Measurements from ENCODE around the gene EPC1.
"Not testable (repeated sequence)": the region's sequence is repeated elsewhere in the genome, so short reads cannot be mapped to it uniquely, and the experiment has no call there.

The EPC1 gene

DNA sequence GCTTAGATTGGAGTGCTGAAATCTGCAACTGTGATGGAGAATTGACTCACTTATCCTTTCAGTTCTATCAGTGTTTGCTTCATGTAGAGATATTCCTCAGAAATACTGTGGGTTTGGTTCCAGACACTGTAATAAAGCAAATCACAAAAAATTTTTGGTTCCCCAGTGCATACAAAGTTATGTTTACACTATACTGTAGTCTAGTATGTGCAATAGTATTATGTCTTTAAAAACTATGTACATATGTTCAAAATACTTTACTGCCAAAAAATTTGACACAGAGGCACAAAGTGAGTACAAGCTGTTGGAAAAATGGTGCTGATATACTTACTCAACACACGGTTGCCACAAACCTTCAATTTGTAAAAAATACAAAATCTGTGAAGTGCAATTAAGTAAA lies 112.5 kb downstream of the EPC1 start:
- CTCF ChIA-PET: no interaction called here
- no peak for DNase-seq
- no peak overlapping the region for H3K27ac Mint-ChIP-seq

DNA sequence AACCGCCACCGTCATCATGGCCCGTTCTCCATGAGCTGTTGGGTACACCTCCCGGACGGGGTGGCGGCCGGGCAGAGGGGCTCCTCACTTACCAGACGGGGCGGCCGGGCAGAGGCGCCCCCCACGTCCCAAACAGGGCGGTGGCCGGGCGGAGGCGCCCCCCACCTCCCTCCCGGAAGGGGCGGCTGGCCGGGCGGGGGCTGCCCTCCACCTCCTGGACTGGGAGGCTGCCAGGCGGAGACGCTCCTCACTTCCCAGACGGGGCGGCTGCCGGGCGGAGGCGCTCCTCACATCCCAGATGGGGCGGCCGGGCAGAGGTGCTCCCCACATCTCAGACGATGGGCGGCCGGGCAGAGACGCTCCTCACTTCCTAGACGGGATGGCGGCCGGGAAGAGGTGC lies 113.6 kb downstream of the EPC1 start:
- H3K27ac Mint-ChIP-seq, H3K9me3 Mint-ChIP-seq, H3K36me3 Mint-ChIP-seq, H3K4me1 Mint-ChIP-seq, H3K4me3 Mint-ChIP-seq, DNase-seq, H3K27me3 Mint-ChIP-seq, CTCF ChIA-PET: not testable (repeated sequence)

More for the DNA sequence above, 112.5 kb downstream of the EPC1 start:
- Mint-ChIP-seq H3K9me3 (no peaks in the 10 kb centered on the region), H3K4me1 (no peaks in the 10 kb centered on the region), H3K27me3 (no peaks in the 10 kb centered on the region), H3K4me3 (no peak overlapping the region), H3K36me3 (no peaks in the 10 kb centered on the region)

GRCh38 chr10:32232378-32232777 lies 114.6 kb downstream of the EPC1 start:
- Mint-ChIP-seq H3K4me3 (no peak overlapping the region), H3K27ac (no peak overlapping the region), H3K9me3 (no peaks in the 10 kb centered on the region), H3K27me3 (no peaks in the 10 kb centered on the region), H3K36me3 (no peaks in the 10 kb centered on the region), H3K4me1 (no peaks in the 10 kb centered on the region)
- CTCF ChIA-PET: no interaction called here
- DNase-seq: no peak

DNA sequence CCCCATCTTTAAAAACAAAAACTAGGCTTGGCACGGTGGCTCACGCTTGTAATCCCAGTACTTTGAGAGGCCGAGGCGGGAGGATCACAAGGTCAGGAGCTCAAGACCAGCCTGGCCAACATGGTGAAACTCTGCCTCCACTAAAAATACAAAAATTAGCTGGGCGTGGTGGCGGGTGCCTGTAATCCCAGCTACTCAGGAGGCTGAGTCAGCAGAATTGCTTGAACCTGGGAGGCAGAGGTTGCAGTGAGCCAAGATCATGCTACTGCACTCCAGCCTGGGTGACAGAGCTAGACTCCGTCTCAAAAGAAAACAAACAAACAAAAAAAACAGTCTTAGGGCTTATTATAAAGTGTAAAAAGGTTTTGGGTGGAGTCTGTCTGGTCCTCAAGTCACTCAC lies 117.2 kb downstream of the EPC1 start:
- not testable (repeated sequence) for H3K4me3 Mint-ChIP-seq, DNase-seq, H3K36me3 Mint-ChIP-seq, H3K27ac Mint-ChIP-seq, H3K27me3 Mint-ChIP-seq, H3K4me1 Mint-ChIP-seq, H3K9me3 Mint-ChIP-seq
- CTCF ChIA-PET: interaction anchor here (0.7 kb wide), 1 partner anchor 27 kb away, joined by 3 read pairs; no protein-coding TSS in a partner anchor

DNA sequence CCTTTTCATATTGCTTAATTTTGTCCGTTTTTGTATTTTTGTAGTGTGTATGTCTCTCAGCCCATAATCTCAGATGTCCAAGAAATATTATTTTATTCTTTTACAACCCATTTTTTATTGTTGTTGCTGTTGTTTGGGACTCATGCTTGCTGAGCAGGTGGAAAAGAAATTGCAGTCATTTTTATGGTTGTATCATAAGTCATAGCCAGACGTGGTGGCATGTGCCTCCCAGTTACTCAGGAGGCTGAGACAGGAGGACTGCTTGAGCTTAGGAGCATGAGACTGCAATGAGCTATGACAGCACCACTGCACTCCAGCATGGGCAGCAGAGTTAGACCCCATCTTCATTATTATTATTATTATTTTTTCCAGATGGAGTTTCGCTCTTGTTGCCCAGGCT lies 117.8 kb downstream of the EPC1 start:
- H3K36me3 Mint-ChIP-seq: no peaks in the 10 kb centered on the region
- no peak overlapping the region for H3K27ac Mint-ChIP-seq
- DNase-seq: no peak
- no peaks in the 10 kb centered on the region for H3K4me1 Mint-ChIP-seq
- H3K9me3 Mint-ChIP-seq: no peaks in the 10 kb centered on the region
- no peaks in the 10 kb centered on the region for H3K27me3 Mint-ChIP-seq
- CTCF ChIA-PET: no interaction called here
- no peak overlapping the region for H3K4me3 Mint-ChIP-seq

DNA sequence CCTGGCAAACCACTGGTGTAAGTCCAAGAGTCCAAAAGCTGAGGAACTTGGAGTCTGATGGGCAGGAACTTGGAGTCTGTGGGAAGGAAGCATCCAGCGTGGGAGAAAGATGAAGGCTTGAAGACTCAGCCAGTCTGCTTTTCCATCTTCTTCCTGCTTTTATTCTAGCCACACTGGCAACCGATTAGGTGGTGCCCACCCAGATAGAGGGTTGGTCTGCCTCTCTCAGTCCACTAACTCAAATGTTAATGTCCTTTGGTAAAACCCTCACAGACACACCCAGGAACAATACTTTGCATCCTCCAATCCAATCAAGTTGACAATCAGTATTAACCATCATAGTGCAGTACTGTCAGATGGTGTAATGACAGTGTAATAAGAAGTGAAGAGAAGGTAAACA lies 119.2 kb downstream of the EPC1 start:
- Mint-ChIP-seq H3K27me3 (no peaks in the 10 kb centered on the region), H3K27ac (no peak overlapping the region), H3K9me3 (peaks cover under 1% of the 10 kb centered on the region), H3K4me3 (no peak overlapping the region), H3K36me3 (no peaks in the 10 kb centered on the region), H3K4me1 (no peaks in the 10 kb centered on the region)
- DNase-seq: no peak
- CTCF ChIA-PET: no interaction called here

- Mint-ChIP-seq H3K27ac (no peak overlapping the region), H3K4me3 (no peak overlapping the region), H3K4me1 (no peaks in the 10 kb centered on the region), H3K9me3 (peaks cover 4% of the 10 kb centered on the region), H3K36me3 (no peaks in the 10 kb centered on the region), H3K27me3 (no peaks in the 10 kb centered on the region)
- DNase-seq: no peak
- CTCF ChIA-PET: no interaction called here
Observed at GRCh38 chr10:32226624-32227023, 120.3 kb downstream of the EPC1 start.

DNA sequence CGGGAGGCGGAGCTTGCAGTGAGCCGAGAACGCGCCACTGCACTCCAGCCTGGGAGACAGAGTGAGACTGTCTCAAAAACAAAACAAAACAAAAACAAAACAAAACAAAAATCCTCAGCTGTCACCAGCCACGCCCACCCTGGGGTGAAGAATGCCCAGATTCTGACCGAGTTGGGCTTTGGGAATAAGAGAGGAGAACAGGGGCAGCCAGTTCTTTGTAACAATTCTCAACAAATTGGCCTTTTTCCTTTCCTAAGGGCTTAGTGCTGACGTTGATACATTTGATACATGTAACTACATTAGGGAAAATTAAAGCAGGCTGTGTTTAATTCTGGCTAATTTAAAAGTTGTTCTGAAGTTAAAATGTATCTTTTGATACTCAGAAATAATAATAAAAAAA lies 121.0 kb downstream of the EPC1 start:
- H3K27ac Mint-ChIP-seq: no peak overlapping the region
- CTCF ChIA-PET: no interaction called here
- H3K9me3 Mint-ChIP-seq: peaks cover 4% of the 10 kb centered on the region
- no peaks in the 10 kb centered on the region for H3K4me1 Mint-ChIP-seq
- H3K36me3 Mint-ChIP-seq: no peaks in the 10 kb centered on the region
- H3K4me3 Mint-ChIP-seq: no peak overlapping the region
- no peak for DNase-seq
- no peaks in the 10 kb centered on the region for H3K27me3 Mint-ChIP-seq

DNA sequence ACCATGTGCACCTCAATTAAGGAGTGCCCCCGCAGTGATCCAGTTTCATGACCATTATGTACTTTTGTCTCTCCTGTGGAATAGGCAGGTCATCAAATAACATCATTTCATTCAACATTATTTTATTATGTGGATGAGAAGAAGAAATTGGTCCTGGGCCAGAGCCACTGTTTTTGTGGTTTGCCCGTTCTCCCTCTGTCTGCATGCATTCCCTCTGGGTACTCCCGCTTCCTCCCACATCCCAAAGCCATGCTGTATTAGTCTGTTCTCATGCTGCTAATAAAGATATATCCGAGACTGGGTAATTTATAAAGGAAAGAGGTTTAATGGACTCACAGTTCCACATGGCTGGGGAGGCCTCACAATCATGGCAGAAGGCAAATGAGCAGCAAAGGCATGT lies 124.6 kb downstream of the EPC1 start:
- not testable (repeated sequence) for H3K27me3 Mint-ChIP-seq, H3K4me1 Mint-ChIP-seq, H3K27ac Mint-ChIP-seq, DNase-seq, H3K36me3 Mint-ChIP-seq, H3K4me3 Mint-ChIP-seq
- H3K9me3 Mint-ChIP-seq: peaks cover 16% of the 10 kb centered on the region
- CTCF ChIA-PET: interaction anchor here (0.7 kb wide), 1 partner anchor 59 kb away, joined by 3 read pairs; no protein-coding TSS in a partner anchor

- H3K4me3 Mint-ChIP-seq, H3K27me3 Mint-ChIP-seq, H3K27ac Mint-ChIP-seq, H3K4me1 Mint-ChIP-seq, CTCF ChIA-PET, H3K36me3 Mint-ChIP-seq, DNase-seq: not testable (repeated sequence)
- H3K9me3 Mint-ChIP-seq: peaks cover 16% of the 10 kb centered on the region
Observed at GRCh38 chr10:32219156-32219555, 127.8 kb downstream of the EPC1 start.

DNA sequence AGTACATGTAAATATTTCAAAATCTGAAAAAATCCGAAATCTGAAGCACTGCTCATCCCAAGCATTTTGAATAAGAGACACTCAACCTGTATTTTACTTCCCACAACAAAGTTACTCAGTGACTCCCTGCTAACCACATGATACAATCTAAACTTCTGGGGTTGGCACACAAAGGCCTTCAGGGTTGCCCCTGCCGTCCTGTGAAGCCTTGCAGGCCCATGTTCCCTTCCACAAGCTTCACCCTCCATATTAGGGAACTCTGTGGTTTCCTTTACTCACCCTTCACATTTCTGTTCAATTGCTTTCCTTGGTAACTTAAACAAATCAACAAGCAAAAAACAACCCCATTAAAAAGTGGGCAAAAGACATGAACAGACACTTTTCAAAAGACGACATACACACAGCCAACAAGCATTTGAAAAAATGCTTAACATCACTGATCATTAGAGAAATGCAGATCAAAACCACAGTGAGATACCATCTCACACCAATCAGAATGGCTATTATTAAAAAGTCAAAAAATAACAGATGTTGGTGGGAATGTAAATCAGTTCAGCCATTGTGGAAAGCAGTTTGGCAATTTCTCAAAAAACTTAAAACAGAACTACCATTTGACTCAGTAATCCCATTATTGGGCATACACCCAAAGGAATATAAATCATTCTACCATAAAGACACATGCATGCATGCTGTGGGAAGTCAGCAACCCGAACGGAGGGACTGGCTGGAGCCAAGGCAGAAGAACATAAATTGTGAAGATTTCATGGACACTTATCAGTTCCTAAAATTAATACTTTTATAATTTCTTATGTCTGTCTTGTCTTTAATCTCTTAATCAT lies 128.5 kb downstream of the EPC1 start:
- H3K9me3 Mint-ChIP-seq: peaks cover 16% of the 10 kb centered on the region
- H3K27ac Mint-ChIP-seq, DNase-seq, H3K4me3 Mint-ChIP-seq, H3K36me3 Mint-ChIP-seq, H3K27me3 Mint-ChIP-seq, CTCF ChIA-PET, H3K4me1 Mint-ChIP-seq: not testable (repeated sequence)

All from activated naive CD4-positive, alpha-beta T cell treated with anti-CD3 and anti-CD28 coated beads, Interleukin-2, amount 10 ng/mL, durations not matched to agents 7 days and 5 days (primary cell).